GM20000 (cell line): ENCODE data around the gene CCDC93.
"Not testable (repeated sequence)": the region's sequence is repeated elsewhere in the genome, so short reads cannot be mapped to it uniquely, and the experiment has no call there.

Experiments
- DNase-seq: peaks from one replicate; pipeline ENCODE4 v3.0.0; 2012; ENCODE audit warnings: low spot score
- TF ChIP-seq, protein P1 (sequence below): IDR thresholded peaks from 2 replicates; pipeline ENCODE4 v1.5.1; 2012; ENCODE audit warnings: mild to moderate bottlenecking, control low read depth; ENCODE audit errors: extremely low read depth, missing control alignments

The CCDC93 gene

DNA sequence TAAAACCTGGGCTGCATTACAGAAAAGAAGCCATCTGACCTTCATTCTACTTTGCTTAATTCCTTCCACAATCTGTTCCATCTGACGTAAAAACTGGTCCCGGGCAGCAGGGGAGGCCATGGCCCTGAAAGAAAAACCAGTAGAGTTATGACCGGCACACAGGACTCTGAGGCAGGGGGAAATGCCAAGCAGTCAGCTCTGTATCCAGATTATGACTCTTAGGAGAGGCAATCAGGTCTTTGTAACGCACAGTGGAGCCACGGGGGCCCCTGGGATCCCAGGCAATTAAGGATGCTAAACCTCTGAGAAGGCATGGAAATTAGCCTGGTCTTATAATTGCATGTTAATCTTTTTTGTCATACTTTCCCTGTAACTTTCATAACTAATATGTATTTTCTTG, 78.4 kb downstream of the CCDC93 start:
- no peak for DNase-seq
- TF ChIP-seq, protein P1, sequence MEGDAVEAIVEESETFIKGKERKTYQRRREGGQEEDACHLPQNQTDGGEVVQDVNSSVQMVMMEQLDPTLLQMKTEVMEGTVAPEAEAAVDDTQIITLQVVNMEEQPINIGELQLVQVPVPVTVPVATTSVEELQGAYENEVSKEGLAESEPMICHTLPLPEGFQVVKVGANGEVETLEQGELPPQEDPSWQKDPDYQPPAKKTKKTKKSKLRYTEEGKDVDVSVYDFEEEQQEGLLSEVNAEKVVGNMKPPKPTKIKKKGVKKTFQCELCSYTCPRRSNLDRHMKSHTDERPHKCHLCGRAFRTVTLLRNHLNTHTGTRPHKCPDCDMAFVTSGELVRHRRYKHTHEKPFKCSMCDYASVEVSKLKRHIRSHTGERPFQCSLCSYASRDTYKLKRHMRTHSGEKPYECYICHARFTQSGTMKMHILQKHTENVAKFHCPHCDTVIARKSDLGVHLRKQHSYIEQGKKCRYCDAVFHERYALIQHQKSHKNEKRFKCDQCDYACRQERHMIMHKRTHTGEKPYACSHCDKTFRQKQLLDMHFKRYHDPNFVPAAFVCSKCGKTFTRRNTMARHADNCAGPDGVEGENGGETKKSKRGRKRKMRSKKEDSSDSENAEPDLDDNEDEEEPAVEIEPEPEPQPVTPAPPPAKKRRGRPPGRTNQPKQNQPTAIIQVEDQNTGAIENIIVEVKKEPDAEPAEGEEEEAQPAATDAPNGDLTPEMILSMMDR, result no peak

- DNase-seq, result no peak
These were observed 80.0 kb downstream of the CCDC93 start for GRCh38 chr2:117933884-117934354.

DNA sequence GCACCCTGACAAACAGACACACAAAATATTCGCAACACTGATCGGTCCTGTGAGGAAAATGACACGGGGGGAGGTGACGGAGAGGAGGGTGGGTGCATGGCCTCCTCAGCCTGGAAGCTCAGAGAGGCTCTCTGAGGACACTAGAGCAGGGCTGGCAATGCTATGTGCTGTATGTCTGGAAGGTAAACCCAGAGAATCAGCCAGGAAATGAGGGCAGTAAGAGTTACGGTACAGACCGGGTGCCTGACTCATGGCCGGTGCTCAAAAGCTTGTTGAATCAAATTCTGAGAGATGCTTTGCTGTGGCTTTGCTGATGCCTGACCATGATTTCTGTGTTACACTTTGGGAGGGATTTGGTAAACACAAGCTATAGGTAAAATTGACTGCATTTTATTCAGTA, 81.9 kb downstream of the CCDC93 start:
- TF ChIP-seq, protein P1, result no peak
- no peak for DNase-seq

More at GRCh38 chr2:117933884-117934354, 80.0 kb downstream of the CCDC93 start:
- TF ChIP-seq, protein P1, result no peak

GRCh38 chr2:117931266-117931665, 82.6 kb downstream of the CCDC93 start:
- DNase-seq, result no peak
- TF ChIP-seq, protein P1, result no peak

GRCh38 chr2:117930775-117931174, 83.1 kb downstream of the CCDC93 start:
- TF ChIP-seq, protein P1, result no peak

GRCh38 chr2:117923471-117923870, 90.4 kb downstream of the CCDC93 start:
- DNase-seq, result not testable (repeated sequence)

More at GRCh38 chr2:117930775-117931174, 83.1 kb downstream of the CCDC93 start:
- DNase-seq, result no peak

DNA sequence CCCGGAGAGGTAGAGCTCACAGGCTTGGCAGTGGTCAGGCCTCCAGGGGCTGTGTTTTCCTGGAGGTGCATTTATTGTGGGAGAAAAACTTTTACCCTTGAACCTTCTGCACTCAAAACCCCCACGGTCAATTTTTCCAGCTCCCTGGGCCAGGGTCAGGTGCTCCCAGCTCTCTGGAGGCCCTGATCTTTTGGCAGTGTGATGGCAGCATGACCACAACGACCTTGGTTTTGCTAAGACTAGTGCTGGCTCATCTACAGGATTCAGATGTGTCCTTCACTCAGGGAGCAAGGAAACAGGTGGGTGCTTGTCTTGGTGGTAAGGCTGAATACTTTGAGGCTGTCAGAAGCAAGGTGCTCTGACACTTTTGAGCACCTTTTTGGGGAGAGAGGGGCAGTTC, 92.3 kb downstream of the CCDC93 start:
- DNase-seq, result no peak

DNA sequence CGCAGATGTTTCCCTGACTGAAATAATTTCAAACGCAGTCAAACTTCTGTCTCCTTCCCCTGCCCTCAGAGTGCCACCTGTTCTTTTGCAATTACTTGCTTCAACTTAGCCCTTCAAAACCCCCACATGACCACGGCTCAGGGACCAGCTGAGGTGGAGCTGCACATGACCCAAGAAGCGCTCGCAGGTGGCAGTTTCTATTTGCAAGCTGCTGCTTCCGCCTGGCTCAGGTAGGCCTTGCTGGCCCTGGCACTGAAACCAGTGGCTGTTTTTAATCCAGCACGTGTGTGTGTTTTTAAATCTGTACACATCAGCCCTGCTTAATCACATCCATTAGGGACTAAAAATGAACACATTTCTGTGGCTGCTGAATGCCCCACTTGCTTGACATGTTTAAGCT, 95.3 kb downstream of the CCDC93 start:
- TF ChIP-seq, protein P1, result no peak
- no peak for DNase-seq

More for the DNA sequence above, 92.3 kb downstream of the CCDC93 start:
- TF ChIP-seq, protein P1, result no peak
